ENCODE results near the gene USP2. TPM values are rescaled to one million over a fixed set of nuclear protein-coding genes. Genes with fewer than 3 reads are reported as not detected.
A peak's percentile ranks its signal among the peaks of the same experiment; 100 is the strongest.

Gene USP2
- total RNA-seq, 1 donor: 0.43 TPM

DNA sequence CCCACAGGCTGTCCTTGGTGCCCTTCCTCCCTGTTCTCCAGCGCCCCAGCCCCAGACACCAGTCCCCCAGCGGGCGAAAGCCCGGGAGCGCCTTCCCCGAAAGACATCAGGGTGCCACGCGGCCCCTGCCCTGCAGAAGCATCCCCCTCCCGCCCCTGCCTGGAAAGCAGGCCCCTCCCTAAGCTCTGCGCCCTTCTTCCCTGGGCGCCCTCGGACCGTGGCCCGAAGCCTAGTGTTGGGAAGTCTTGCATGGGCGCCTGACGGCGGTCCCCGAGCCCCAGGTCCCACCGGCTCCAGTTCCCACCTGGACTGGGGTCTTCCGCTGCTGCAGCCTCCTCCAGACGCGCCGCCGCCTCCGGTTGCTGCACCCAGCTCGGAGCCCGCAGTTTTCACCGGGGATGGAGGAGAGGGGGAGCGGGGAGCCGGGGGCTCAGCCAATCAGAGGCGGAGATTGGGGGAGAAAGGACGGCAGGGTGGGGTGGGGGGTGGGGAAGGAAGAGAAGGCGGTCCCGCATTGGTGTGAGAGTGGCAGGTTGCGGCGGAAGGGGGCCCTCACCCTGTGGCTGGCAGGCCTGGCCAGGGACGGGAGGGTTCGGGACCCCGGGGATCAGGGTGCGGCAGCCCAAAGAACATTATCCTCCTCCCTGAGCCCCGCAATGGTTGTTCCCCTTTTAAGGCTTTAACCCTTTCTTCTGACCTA, 41.5 kb upstream of the USP2 start, which contains the start of gene THY1:
TSS of gene THY1 (minus strand) at position 364 of the 700 bp plus-strand sequence. CDS start 2,267 bp downstream, outside the sequence.
- DNase-seq (ENCODE audit: low read depth): peak; percentile 52
- peak within 1 kb of the TSS; percentile 77 for H3K4me3 ChIP-seq (ENCODE audit: low read depth, low read length)
- TF ChIP-seq, protein P1, sequence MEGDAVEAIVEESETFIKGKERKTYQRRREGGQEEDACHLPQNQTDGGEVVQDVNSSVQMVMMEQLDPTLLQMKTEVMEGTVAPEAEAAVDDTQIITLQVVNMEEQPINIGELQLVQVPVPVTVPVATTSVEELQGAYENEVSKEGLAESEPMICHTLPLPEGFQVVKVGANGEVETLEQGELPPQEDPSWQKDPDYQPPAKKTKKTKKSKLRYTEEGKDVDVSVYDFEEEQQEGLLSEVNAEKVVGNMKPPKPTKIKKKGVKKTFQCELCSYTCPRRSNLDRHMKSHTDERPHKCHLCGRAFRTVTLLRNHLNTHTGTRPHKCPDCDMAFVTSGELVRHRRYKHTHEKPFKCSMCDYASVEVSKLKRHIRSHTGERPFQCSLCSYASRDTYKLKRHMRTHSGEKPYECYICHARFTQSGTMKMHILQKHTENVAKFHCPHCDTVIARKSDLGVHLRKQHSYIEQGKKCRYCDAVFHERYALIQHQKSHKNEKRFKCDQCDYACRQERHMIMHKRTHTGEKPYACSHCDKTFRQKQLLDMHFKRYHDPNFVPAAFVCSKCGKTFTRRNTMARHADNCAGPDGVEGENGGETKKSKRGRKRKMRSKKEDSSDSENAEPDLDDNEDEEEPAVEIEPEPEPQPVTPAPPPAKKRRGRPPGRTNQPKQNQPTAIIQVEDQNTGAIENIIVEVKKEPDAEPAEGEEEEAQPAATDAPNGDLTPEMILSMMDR (IDR thresholded peaks at IDR 0.05; ENCODE audit: insufficient read depth, low read depth, low read length): no peak

DNA sequence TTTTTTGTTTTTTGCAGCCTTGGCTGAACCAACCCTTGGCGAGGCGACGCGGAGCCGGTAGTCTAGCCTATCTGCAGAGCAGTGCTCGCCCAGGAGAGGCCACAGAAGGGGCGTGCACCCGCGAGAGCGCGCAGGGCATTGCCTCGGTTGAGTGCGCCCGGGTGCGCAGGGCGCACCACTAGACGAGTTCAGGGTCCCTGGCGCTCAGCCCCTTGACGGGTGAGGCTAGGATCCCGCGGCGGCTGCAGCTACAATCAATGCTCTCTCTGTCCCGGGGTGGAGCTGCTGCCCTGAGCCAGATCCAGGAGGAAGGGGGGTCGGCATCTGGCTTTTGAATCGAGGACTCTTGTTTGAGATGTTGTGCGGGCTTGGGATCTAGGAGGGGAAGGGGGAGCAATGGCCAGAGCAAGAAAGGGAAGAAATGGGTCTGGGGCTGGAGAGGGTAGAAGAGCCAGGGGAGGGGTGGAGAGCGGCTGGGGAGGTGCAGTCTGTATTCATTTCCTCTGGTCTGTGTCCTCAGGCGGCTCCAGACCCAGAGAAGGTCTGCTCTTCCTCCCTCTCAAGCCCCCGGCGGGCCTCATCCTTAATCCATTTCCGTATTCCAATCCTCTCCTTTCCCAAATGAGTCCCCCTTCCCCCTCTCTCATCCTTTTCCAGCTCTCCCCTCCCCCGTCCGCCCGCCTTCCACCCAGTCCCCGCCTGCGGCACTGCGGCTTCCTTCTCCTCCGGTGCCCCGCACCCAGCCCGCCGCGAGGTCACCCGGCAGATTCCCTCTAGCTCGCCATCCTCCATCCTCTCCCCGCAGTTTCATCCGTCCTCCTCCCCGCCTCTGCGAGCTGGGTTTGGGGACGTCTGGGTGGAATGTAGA, 40.7 kb upstream of the USP2 start:
- TF ChIP-seq, protein P1 (IDR thresholded peaks at IDR 0.05; ENCODE audit: insufficient read depth, low read depth, low read length): no peak
- DNase-seq (ENCODE audit: low read depth): peak; percentile 37
- H3K4me3 ChIP-seq (ENCODE audit: low read depth, low read length): peak overlapping the region; percentile 77

DNA sequence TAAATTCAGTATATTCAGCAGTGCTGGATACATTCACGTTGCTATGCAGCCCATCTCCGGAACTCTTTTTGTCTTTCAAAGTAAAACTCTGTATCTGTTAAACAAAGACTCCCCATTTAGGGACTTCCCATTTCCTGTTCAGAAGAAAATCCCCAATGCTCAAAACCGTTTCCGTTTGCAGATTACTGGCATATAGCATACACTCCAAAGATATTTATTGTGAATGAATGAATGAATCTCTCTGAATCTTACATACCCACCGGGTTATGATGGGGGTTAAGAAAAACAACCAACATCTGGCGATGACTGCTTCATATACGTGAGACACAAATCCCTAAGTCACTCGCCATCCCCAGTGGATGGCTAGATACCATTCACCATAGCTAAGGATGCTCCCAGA, 39.9 kb upstream of the USP2 start:
- TF ChIP-seq, protein P1 (IDR thresholded peaks at IDR 0.05; ENCODE audit: insufficient read depth, low read depth, low read length): no peak
- H3K4me3 ChIP-seq (ENCODE audit: low read depth, low read length): peak overlapping the region; percentile 77
- peak; percentile 20 for DNase-seq (ENCODE audit: low read depth)

DNA sequence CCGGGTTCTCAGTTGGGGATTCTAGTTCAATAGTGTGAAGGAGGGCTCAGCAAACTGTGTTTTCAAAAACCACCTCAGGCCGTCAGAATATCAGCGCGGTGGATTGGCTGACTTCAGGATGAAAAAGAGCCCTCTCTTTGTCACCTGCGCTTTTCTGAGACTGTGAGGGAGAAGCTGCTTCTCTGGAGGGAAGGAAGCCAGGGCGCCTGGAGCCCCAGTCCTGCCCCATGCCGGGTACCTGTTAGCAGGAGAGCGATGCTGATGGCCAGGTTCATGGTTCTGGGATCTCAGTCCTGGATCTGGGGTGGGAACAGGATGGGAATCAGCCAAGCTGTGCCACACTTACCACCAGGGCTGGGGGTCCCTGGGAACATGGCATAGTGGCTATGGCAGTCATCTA, 39.1 kb upstream of the USP2 start:
- TF ChIP-seq, protein P1 (IDR thresholded peaks at IDR 0.05; ENCODE audit: insufficient read depth, low read depth, low read length): no peak
- no peak for DNase-seq (ENCODE audit: low read depth)
- H3K4me3 ChIP-seq (ENCODE audit: low read depth, low read length): no peak overlapping the region

DNA sequence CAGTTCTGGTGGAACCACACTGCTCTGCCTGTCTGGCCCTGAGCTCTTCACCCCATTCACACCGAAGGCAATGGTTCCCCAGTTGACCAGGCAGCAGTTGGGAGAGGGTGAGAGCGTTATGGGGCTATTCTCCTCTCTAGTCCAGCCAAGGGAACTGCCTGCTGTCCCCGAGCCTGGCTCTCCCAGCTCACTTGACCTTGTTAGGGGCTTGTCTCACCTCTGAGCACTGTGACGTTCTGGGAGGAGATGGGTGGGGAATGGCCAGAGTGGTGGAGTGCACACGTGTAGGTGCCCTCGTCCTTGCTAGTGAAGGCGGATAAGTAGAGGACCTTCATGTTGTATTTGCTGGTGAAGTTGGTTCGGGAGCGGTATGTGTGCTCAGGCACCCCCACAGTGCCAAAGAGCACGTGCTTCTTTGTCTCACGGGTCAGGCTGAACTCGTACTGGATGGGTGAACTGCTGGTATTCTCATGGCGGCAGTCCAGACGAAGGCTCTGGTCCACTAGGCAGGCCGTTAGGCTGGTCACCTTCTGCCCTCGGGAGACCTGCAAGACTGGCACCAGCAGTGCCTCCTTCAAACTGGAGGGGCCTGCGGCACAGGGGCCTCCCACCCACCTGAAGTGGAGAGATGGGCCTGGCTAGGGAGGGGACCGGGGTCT, 38.5 kb upstream of the USP2 start:
- TF ChIP-seq, protein P1 (IDR thresholded peaks at IDR 0.05; ENCODE audit: insufficient read depth, low read depth, low read length): no peak
- no peak overlapping the region for H3K4me3 ChIP-seq (ENCODE audit: low read depth, low read length)
- no peak for DNase-seq (ENCODE audit: low read depth)

DNA sequence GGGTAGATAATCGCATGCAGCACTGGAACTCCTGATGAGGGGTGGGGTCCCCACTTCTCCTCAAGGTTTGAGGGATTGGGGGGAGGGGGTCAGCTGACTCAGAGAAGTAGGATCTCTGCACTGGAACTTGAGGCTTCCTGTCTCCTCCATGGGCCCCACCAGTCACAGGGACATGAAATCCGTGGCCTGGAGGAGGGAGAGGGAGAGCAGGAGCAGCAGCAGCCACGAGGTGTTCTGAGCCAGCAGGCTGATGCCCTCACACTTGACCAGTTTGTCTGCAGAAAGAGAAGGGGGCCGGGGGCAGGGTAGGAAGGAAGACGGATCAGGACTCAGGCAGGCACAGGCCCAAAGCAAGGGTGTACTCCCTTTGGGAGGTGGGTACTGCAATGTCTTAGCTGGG, 37.8 kb upstream of the USP2 start:
- TF ChIP-seq, protein P1 (IDR thresholded peaks at IDR 0.05; ENCODE audit: insufficient read depth, low read depth, low read length): no peak

More for the DNA sequence above, 37.8 kb upstream of the USP2 start:
- DNase-seq (ENCODE audit: low read depth): no peak
- H3K4me3 ChIP-seq (ENCODE audit: low read depth, low read length): no peak overlapping the region

Data from fibroblast of villous mesenchyme (primary cell).